ENCODE measurements around the gene CRABP1. TPM values are rescaled to one million over a fixed set of nuclear protein-coding genes. Genes with fewer than 3 reads are reported as not detected.

CRABP1 gene
- total RNA-seq, 4 donors from 2014 or later = not detected

GRCh38 chr15:78334845-78335244 is 5.3 kb upstream of the CRABP1 start:
- TF ChIP-seq POLR2A (IDR thresholded peaks at IDR 0.05) (no peak), CTCF (IDR thresholded peaks at IDR 0.05) (no peak)
- H3K4me3 ChIP-seq = no peak overlapping the region
- H3K36me3 ChIP-seq = no peaks in the 10 kb centered on the region
- intact Hi-C loops (cut with DNase I) = no loop called here
- peaks cover under 1 to 55% (median 5%) of the 10 kb centered on the region in 4 donors for H3K27me3 ChIP-seq
- 85 to 87% methylated on average over 3 of the region's 3 CpGs for WGBS, 2 donors
- H3K9me3 ChIP-seq = no peaks in the 10 kb centered on the region
- no peak overlapping the region for H3K27ac ChIP-seq
- H3K4me1 ChIP-seq = peaks cover 0 to under 1% (median 0%) of the 10 kb centered on the region in 3 donors
- DNase-seq = no peak

- 79 to 100% methylated on average over 2 to 4 of the region's 4 CpGs for WGBS, 2 donors
- no peak for TF ChIP-seq CTCF (IDR thresholded peaks at IDR 0.05)
- no peak for TF ChIP-seq POLR2A (IDR thresholded peaks at IDR 0.05)
- Histone ChIP-seq H3K36me3 (no peaks in the 10 kb centered on the region), H3K27me3 (peaks cover 5 to 66% (median 14%) of the 10 kb centered on the region in 4 donors), H3K4me1 (peaks cover 0 to 12% (median 7%) of the 10 kb centered on the region in 3 donors), H3K9me3 (no peaks in the 10 kb centered on the region), H3K27ac (no peak overlapping the region), H3K4me3 (no peak overlapping the region)
- no peak for DNase-seq
- intact Hi-C loops (cut with DNase I) = no loop called here
Measured at GRCh38 chr15:78335985-78336384, 4.2 kb upstream of the CRABP1 start.

GRCh38 chr15:78338781-78339180 is 1.4 kb upstream of the CRABP1 start:
- H3K4me3 ChIP-seq = no peak overlapping the region
- no peak for TF ChIP-seq POLR2A (IDR thresholded peaks at IDR 0.05)
- TF ChIP-seq CTCF (IDR thresholded peaks at IDR 0.05) = no peak
- H3K36me3 ChIP-seq = no peaks in the 10 kb centered on the region
- WGBS, 2 donors = 39 to 54% methylated on average over 3 to 6 of the region's 7 CpGs
- no peak for DNase-seq
- peaks cover 0 to 18% (median 7%) of the 10 kb centered on the region in 3 donors for H3K4me1 ChIP-seq
- intact Hi-C loops (cut with DNase I) = no loop called here
- peaks cover 5 to 84% (median 19%) of the 10 kb centered on the region in 4 donors for H3K27me3 ChIP-seq
- H3K9me3 ChIP-seq = no peaks in the 10 kb centered on the region
- no peak overlapping the region for H3K27ac ChIP-seq

GRCh38 chr15:78339559-78339958 is 594 bp upstream of the CRABP1 start:
- H3K4me1 ChIP-seq = peaks cover 0 to 18% (median 7%) of the 10 kb centered on the region in 3 donors
- H3K27me3 ChIP-seq = peaks cover 5 to 92% (median 19%) of the 10 kb centered on the region in 4 donors
- no peaks in the 10 kb centered on the region for H3K9me3 ChIP-seq
- intact Hi-C loops (cut with DNase I) = no loop called here
- no peak overlapping the region for H3K27ac ChIP-seq
- 20 to 49% methylated on average over 2 to 5 of the region's 17 CpGs for WGBS, 2 donors
- TF ChIP-seq POLR2A (IDR thresholded peaks at IDR 0.05) (no peak), CTCF (IDR thresholded peaks at IDR 0.05) (no peak)
- no peak for DNase-seq
- H3K4me3 ChIP-seq = no peak overlapping the region
- H3K36me3 ChIP-seq = no peaks in the 10 kb centered on the region

GRCh38 chr15:78341057-78341987 is 1.2 kb downstream of the CRABP1 start:
- H3K9me3 ChIP-seq = no peaks in the 10 kb centered on the region
- H3K36me3 ChIP-seq = no peaks in the 10 kb centered on the region
- H3K4me3 ChIP-seq = no peak overlapping the region
- TF ChIP-seq CTCF (IDR thresholded peaks at IDR 0.05) = no peak
- no peak for TF ChIP-seq POLR2A (IDR thresholded peaks at IDR 0.05)
- H3K27ac ChIP-seq = no peak overlapping the region
- WGBS, 2 donors = 7 to 14% methylated on average over 16 to 40 of the region's 53 CpGs
- peaks cover 0 to 18% (median 7%) of the 10 kb centered on the region in 3 donors for H3K4me1 ChIP-seq
- peaks cover 5 to 99% (median 19%) of the 10 kb centered on the region in 4 donors for H3K27me3 ChIP-seq
- no peak for DNase-seq
- intact Hi-C loops (cut with DNase I) = no loop called here
